Heart right ventricle (tissue), 16 donors: ENCODE data around the gene FAM227A. TPM values are rescaled to one million over a fixed set of nuclear protein-coding genes. Genes with fewer than 3 reads are reported as not detected.

Experiments used
- ATAC-seq, 8 donors: fragments of 200-7000 bp; cut with Tn5 transposase; one replicate each; pipeline ENCODE4 v1.9.1; 2020; ENCODE audit warnings: mild to moderate bottlenecking in 8 of 8, moderate library complexity in 8 of 8, moderate number of reproducible peaks in 1 of 8
- DNase-seq, 2 donors: peaks; one replicate each; pipeline ENCODE4 v3.0.0-alpha.2; 2020
- H3K27ac ChIP-seq, 10 donors: fragments of 200-600 bp; sonication (generic) in 2 of 10; one replicate each; pipeline versions ENCODE4 v1.5.0 to v1.8.0; 2020 to 2022; ENCODE audit warnings: mild to moderate bottlenecking in 3 of 10
- H3K27me3 ChIP-seq, 7 donors: fragments of 200-600 bp; one replicate each; pipeline ENCODE4 v1.8.0; 2021 to 2022; ENCODE audit warnings: mild to moderate bottlenecking in 2 of 7
- H3K36me3 ChIP-seq, 9 donors: fragments of 200-600 bp; sonication (generic) in 1 of 9; one replicate each; pipeline versions ENCODE4 v1.5.0 to v1.8.0; 2020 to 2022; ENCODE audit warnings: mild to moderate bottlenecking in 2 of 9
- H3K4me1 ChIP-seq, 9 donors: fragments of 200-600 bp; sonication (generic) in 1 of 9; one replicate each; pipeline versions ENCODE4 v1.5.0 to v1.8.0; 2020 to 2022; ENCODE audit warnings: mild to moderate bottlenecking in 4 of 9
- H3K4me3 ChIP-seq, 10 donors: fragments of 200-600 bp; sonication (generic) in 2 of 10; one replicate each; pipeline versions ENCODE4 v1.5.0 to v1.8.0; 2020 to 2022; ENCODE audit warnings: mild to moderate bottlenecking in 7 of 10, moderate library complexity in 2 of 10
- H3K9me3 ChIP-seq, 11 donors: fragments of 200-600 bp in 10 of 11; sonication (generic) in 2 of 11; one replicate each; pipeline versions ENCODE4 v1.5.0 to v1.8.0; 2013 to 2022; ENCODE audit warnings: mild to moderate bottlenecking in 2 of 11, control low read depth in 1 of 11, moderate library complexity in 1 of 11
- WGBS, 2 donors: extraction: QIAGEN DNeasy Blood & Tissue Kit; methylation state at CpG; one replicate each; pipeline ENCODE4 v1.1.7; 2013; ENCODE audit warnings: inconsistent platforms in 1 of 2; 5-methylcytosine and 5-hydroxymethylcytosine counted together
- intact Hi-C, 10 donors: fragments of 100-400 bp; cut with DNase I; formaldehyde crosslinking; loops; one replicate each; pipeline versions ENCODE4 v1.11.1 to v1.14.2; 2022
- polyA plus RNA-seq, 2 donors: library from polyadenylated mRNA; stranded (reverse); fragments of 200-250 nt; gene quantifications; one replicate each; pipeline ENCODE4 v1.2.3, GENCODE V29; 2013
- total RNA-seq, 10 donors: library from RNA; stranded (reverse); fragmentation: NEBNext Ultra II Directional in 3 of 10; extraction: Animal tissue kit (Norgen Biotek cat#: 25700) in 3 of 10; gene quantifications; one replicate each; pipeline versions ENCODE4 v1.2.1 to v1.2.4, GENCODE V29; 2021 to 2023
- TF ChIP-seq, protein P1 (sequence below), 9 donors: fragments of 200-600 bp; sonication (generic) in 2 of 9; IDR thresholded peaks; one replicate each; pipeline versions ENCODE4 v1.5.0 to v1.8.0; 2021 to 2022; ENCODE audit warnings: antibody characterized with exemption in 9 of 9, mild to moderate bottlenecking in 5 of 9, moderate library complexity in 1 of 9
- donor health status: Arrhythmogenic right ventricular cardiomyopathy.
- donor health status: ischemic (EF 13 %, LVEDD 7.1; RV severe dilation, severe dysfunction).
- donor health status: healthy with polysubstance abuse.
- donor health status: DM: no; HTN: yes; CAD: no.
- donor health status: DM: no; HTN: no; CAD: no.
- donor health status: ischemic (EF 25% LVEDD 6.9; RV normal size, moderate dysfunction).
- donor health status: ischemic (EF 25% LVEDD 5.7; RV mildly dilated, moderate dysfunction).
- donor health status: healthy.
- donor health status: DM: yes; HTN: yes; CAD: no.
- donor health status: Ischemic cardiomyopathy.
- donor health status: ischemic (EF 35%, LVEDD 5.7; RV mildly dilated, moderate dysfunction).
- donor health status: nonischemic (EF 11% LVEDD 7.7; RV severe dilation, severe dysfunction).
- donor health status: DM: yes; HTN: yes; CAD: no.
- donor health status: PGD.
- donor health status: ischemic (EF 29% LVEDD 5.4; RV normal size, mild dysfunction).
- donor health status: nonischemic (EF 23%, LVEDD 6.1; RV moderate dilation, normal function).

Gene FAM227A
- total and polyA plus RNA-seq, 12 donors: 0.11 to 0.97 (median 0.46) TPM

DNA sequence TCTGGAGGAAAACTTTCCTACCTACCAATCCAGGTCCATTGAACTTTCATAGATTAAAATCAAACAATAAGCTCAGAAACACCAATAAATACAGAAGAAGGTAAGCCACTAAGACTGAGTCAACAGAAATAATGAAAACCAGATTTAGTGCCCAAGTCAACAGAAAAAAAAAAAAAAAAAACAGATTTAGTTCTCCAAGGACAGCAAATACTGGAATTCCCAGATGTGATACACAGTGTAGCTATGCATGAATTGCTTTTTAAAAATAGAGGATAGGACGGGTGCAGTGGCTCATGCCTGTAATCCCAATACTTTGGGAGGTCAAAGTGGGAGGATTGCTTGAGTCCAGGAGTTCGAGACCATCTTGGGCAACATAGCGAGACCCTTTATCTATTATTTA, 101.9 kb downstream of the FAM227A start:
- intact Hi-C loops: no loop called here
- Histone ChIP-seq H3K27ac (no peak overlapping the region), H3K4me3 (no peak overlapping the region), H3K36me3 (no peaks in the 10 kb centered on the region), H3K4me1 (peaks cover 0 to 5% (median 0%) of the 10 kb centered on the region in 9 donors), H3K27me3 (peaks cover 0 to 81% (median 0%) of the 10 kb centered on the region in 7 donors), H3K9me3 (no peaks in the 10 kb centered on the region)
- TF ChIP-seq, protein P1, sequence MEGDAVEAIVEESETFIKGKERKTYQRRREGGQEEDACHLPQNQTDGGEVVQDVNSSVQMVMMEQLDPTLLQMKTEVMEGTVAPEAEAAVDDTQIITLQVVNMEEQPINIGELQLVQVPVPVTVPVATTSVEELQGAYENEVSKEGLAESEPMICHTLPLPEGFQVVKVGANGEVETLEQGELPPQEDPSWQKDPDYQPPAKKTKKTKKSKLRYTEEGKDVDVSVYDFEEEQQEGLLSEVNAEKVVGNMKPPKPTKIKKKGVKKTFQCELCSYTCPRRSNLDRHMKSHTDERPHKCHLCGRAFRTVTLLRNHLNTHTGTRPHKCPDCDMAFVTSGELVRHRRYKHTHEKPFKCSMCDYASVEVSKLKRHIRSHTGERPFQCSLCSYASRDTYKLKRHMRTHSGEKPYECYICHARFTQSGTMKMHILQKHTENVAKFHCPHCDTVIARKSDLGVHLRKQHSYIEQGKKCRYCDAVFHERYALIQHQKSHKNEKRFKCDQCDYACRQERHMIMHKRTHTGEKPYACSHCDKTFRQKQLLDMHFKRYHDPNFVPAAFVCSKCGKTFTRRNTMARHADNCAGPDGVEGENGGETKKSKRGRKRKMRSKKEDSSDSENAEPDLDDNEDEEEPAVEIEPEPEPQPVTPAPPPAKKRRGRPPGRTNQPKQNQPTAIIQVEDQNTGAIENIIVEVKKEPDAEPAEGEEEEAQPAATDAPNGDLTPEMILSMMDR (IDR thresholded peaks at IDR 0.05): no peak
- DNase-seq: no peak
- 83 to 93% methylated on average over 3 of the region's 3 CpGs for WGBS, 2 donors
- no peak for ATAC-seq

DNA sequence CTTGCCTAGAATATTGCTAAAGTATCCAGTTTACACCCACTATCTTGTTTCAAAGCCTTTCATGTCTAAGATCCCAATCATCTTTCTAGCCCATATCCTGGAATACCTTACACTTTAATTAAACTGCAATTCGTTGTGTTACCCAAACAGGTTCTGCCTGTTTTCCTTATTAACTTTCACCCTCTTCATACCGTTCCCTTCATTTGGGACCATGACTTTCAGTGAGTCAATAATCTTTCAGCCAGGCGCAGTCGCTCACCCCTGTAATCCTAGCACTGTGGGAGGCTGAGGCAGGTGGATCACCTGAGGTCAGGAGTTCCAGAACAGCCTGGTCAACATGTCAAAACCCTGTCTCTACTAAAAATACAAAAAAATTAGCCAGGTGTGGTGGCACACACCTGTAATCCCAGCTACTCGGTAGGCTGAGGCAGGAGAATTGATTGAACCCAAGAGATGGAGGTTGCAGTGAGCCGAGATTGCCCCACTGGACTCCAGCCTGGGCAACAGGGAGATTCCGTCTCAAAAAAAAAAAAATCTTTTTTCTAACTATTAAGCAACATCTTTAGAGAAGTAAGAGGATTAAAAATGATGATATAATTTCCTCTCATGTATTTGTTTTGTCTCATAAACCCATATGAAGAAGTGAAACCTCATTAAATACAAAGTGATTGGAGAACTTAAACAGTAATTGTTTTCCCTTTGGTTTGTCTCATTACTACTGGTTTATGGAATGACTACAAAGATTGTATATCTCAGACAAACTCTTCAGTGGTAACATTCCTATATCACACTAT, 106.9 kb downstream of the FAM227A start:
- ATAC-seq (no peak), DNase-seq (no peak)
- no peak overlapping the region for H3K4me3 ChIP-seq
- no peak overlapping the region for H3K27ac ChIP-seq
- TF ChIP-seq, protein P1 (IDR thresholded peaks at IDR 0.05): no peak
- 93 to 94% methylated on average over 7 of the region's 7 CpGs for WGBS, 2 donors
- intact Hi-C loops: no loop called here
- peaks cover 0 to 10% (median 0%) of the 10 kb centered on the region in 9 donors for H3K4me1 ChIP-seq
- peaks cover 0 to 75% (median 0%) of the 10 kb centered on the region in 7 donors for H3K27me3 ChIP-seq
- H3K36me3 ChIP-seq: no peaks in the 10 kb centered on the region
- peaks cover 0 to 3% (median 0%) of the 10 kb centered on the region in 11 donors for H3K9me3 ChIP-seq

DNA sequence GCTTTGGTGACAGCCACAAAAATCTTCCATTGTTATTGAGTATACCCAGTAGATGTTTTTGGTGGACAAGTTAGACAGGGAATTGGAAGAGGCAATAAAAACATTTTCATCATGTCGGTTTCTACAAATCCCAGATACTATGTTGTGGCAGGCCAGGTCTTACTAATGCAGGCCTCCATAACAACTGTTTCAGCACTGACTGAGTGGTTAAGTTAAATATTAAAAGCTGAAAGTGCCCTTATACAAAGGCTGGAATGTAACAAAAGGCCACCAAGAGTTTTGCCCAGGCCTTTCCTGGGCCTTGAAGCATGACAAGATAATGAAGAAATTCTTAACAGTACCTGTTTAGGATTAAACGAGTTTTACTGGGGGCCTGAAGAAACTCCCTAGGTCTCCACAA, 115.5 kb downstream of the FAM227A start:
- Histone ChIP-seq H3K9me3 (peaks cover 0 to 23% (median 0%) of the 10 kb centered on the region in 11 donors), H3K36me3 (no peaks in the 10 kb centered on the region), H3K27ac (no peak overlapping the region), H3K4me3 (no peak overlapping the region), H3K4me1 (no peaks in the 10 kb centered on the region), H3K27me3 (peaks cover 0 to 81% (median 0%) of the 10 kb centered on the region in 7 donors)
- DNase-seq: no peak
- intact Hi-C loops: no loop called here
- 87 to 89% methylated on average over 2 of the region's 2 CpGs for WGBS, 2 donors
- TF ChIP-seq, protein P1 (IDR thresholded peaks at IDR 0.05): no peak
- no peak for ATAC-seq

DNA sequence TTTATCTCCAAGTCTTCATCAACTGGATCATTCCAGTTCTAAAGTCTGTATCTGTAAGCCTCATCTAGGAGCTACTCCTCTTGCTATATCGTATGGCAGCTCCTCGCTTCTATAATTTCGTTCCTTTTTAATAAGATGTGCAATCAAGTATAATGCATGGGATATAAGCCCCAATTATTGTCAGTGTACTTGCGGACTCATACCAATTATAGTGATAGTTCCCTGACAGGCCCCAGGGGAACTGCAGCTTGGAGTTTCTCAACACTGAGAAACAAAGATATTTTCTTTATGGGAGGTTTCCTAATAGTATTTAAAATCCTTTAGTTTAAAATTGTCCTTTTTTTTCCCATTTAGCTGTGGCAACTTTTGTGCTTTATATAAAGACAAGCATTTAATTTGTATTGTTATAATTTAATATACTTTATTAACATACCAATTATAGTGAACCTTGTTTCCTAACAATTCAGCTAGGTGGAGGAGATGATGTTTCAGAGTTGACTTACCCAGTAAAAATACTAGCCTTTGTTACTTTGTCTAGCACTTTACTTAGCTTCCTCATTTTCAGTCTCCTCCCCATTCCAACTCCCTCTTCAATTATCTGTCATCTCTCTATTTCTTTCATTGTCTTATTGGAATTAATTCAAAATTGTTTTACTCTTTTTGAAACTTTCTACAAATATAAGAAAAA, 124.8 kb downstream of the FAM227A start:
- Histone ChIP-seq H3K4me1 (peaks cover 0 to 6% (median 0%) of the 10 kb centered on the region in 9 donors), H3K27me3 (peaks cover 0 to 70% (median 0%) of the 10 kb centered on the region in 7 donors), H3K9me3 (no peaks in the 10 kb centered on the region), H3K4me3 (no peak overlapping the region), H3K36me3 (no peaks in the 10 kb centered on the region), H3K27ac (no peak overlapping the region)
- no peak for DNase-seq
- no peak for ATAC-seq
- 90 to 93% methylated on average over 4 of the region's 4 CpGs for WGBS, 2 donors
- intact Hi-C loops: no loop called here
- TF ChIP-seq, protein P1 (IDR thresholded peaks at IDR 0.05): no peak

Other genes starting within 250 kb of the FAM227A start
- gene KCNJ4, start 201.2 kb downstream of the FAM227A start, total RNA-seq: 10 to 100 TPM in 9 of 10 donors, 1 to 10 TPM in 1; 4.9 to 93.3 (median 43.9) TPM
- 10 to 100 TPM in 1 of 2 donors, 1 to 10 TPM in 1; 7.6 to 19.5 TPM for gene KCNJ4, start 201.2 kb downstream of the FAM227A start, polyA plus RNA-seq
- 10 to 100 TPM in 3 of 10 donors, 1 to 10 TPM in 7; 3.4 to 12.9 (median 7.9) TPM for gene KDELR3, start 188.3 kb downstream of the FAM227A start, total RNA-seq
- gene KDELR3, start 188.3 kb downstream of the FAM227A start, polyA plus RNA-seq: 10 to 100 TPM in 1 of 2 donors, 1 to 10 TPM in 1; 9.4 to 11.5 TPM
- gene DDX17, start 150.1 kb downstream of the FAM227A start, total RNA-seq: 100 to 1,000 TPM; 156 to 236 (median 169) TPM
- gene DDX17, start 150.1 kb downstream of the FAM227A start, polyA plus RNA-seq: 100 to 1,000 TPM in 1 of 2 donors, 10 to 100 TPM in 1; 76.2 to 241 TPM
- gene DMC1, start 86.2 kb downstream of the FAM227A start, total RNA-seq: 1 to 10 TPM in 8 of 10 donors, under 1 TPM in 2; 0.40 to 3.2 (median 1.4) TPM
- under 1 TPM; 0.12 to 0.15 TPM for gene DMC1, start 86.2 kb downstream of the FAM227A start, polyA plus RNA-seq
- 10 to 100 TPM; 33.8 to 51.0 (median 40.5) TPM for gene CBY1, start 246 bp upstream of the FAM227A start, total RNA-seq
- gene CBY1, start 246 bp upstream of the FAM227A start, polyA plus RNA-seq: 10 to 100 TPM; 41.6 to 74.7 TPM
- gene TOMM22, start 25.6 kb upstream of the FAM227A start, total RNA-seq: 10 to 100 TPM; 55.7 to 86.2 (median 72.2) TPM
- 10 to 100 TPM; 23.0 to 40.7 TPM for gene TOMM22, start 25.6 kb upstream of the FAM227A start, polyA plus RNA-seq
- 10 to 100 TPM; 13.7 to 37.3 (median 21.8) TPM for gene JOSD1, start 44.6 kb upstream of the FAM227A start, total RNA-seq
- gene JOSD1, start 44.6 kb upstream of the FAM227A start, polyA plus RNA-seq: 10 to 100 TPM in 1 of 2 donors, 1 to 10 TPM in 1; 9.6 to 24.2 TPM
- 10 to 100 TPM; 23.0 to 53.2 (median 34.2) TPM for gene GTPBP1, start 49.6 kb upstream of the FAM227A start, total RNA-seq
- 10 to 100 TPM; 13.5 to 18.4 TPM for gene GTPBP1, start 49.6 kb upstream of the FAM227A start, polyA plus RNA-seq
- gene SUN2, start 99.6 kb upstream of the FAM227A start, total RNA-seq: 100 to 1,000 TPM in 5 of 10 donors, 10 to 100 TPM in 5; 70.2 to 178 (median 97.2) TPM
- 100 to 1,000 TPM in 1 of 2 donors, 10 to 100 TPM in 1; 38.6 to 112 TPM for gene SUN2, start 99.6 kb upstream of the FAM227A start, polyA plus RNA-seq
- gene DNAL4, start 137.8 kb upstream of the FAM227A start, total RNA-seq: 10 to 100 TPM in 4 of 10 donors, 1 to 10 TPM in 6; 8.3 to 11.7 (median 9.9) TPM
- 10 to 100 TPM in 1 of 2 donors, 1 to 10 TPM in 1; 7.7 to 10.7 TPM for gene DNAL4, start 137.8 kb upstream of the FAM227A start, polyA plus RNA-seq
- 10 to 100 TPM; 14.7 to 32.9 (median 24.0) TPM for gene NPTXR, start 187.6 kb upstream of the FAM227A start, total RNA-seq
- gene NPTXR, start 187.6 kb upstream of the FAM227A start, polyA plus RNA-seq: 1 to 10 TPM; 8.6 to 9.2 TPM
- gene CBX6, start 215.8 kb upstream of the FAM227A start, total RNA-seq: 10 to 100 TPM; 28.2 to 49.1 (median 37.3) TPM
- 10 to 100 TPM; 17.4 to 23.9 TPM for gene CBX6, start 215.8 kb upstream of the FAM227A start, polyA plus RNA-seq